Motor neuron (in vitro differentiated cells): ENCODE results near the gene ARHGEF4. TPM values are rescaled to one million over a fixed set of nuclear protein-coding genes. Genes with fewer than 3 reads are reported as not detected.
A peak's percentile ranks its signal among the peaks of the same experiment; 100 is the strongest.

ENCODE experiments used
- ATAC-seq, 8 experiments: fragments of 200-7000 bp; cut with Tn5 transposase; replicated peaks in 6 of 8; 2 replicates each; pipeline ENCODE4 v1.8.0; 2021; ENCODE audit warnings: mild to moderate bottlenecking in 8 of 8, moderate library complexity in 8 of 8
- H3K27ac ChIP-seq, 2 donors: fragments of 250-450 bp; sonication (Bioruptor Pico); 2 replicates each; pipeline ENCODE4 v1.9.0; 2021; ENCODE audit warnings: antibody characterized with exemption in 2 of 2, mild to moderate bottlenecking in 2 of 2, moderate library complexity in 1 of 2
- H3K4me1 ChIP-seq, 2 donors: fragments of 250-450 bp; sonication (Bioruptor Pico); replicated peaks in 1 of 2; 2 replicates each; pipeline ENCODE4 v1.6.1; 2021; ENCODE audit warnings: antibody characterized with exemption in 2 of 2, mild to moderate bottlenecking in 2 of 2, moderate library complexity in 1 of 2
- H3K4me3 ChIP-seq, 5 donors: fragments of 250-450 bp; sonication (Bioruptor Pico); 2 replicates each; pipeline ENCODE4 v1.9.0; 2021; ENCODE audit warnings: antibody characterized with exemption in 5 of 5, mild to moderate bottlenecking in 5 of 5, moderate library complexity in 4 of 5
- WGBS, 10 experiments: fragments of 450-650 bp; shearing (Covaris generic); methylation state at CpG; one replicate each; pipeline ENCODE4 v1.0.0; 2022; 5-methylcytosine and 5-hydroxymethylcytosine counted together
- in situ Hi-C, 9 experiments: fragments of 400-800 bp; cut with MboI; loops; one replicate each; pipeline ENCODE4 v1.15.0; 2021; ENCODE audit warnings: low sequenced_read_pairs in 9 of 9, low pct_unique_long_range_greater_than_20kb in 2 of 9; ENCODE audit not compliant: unreplicated experiment in 9 of 9
- total RNA-seq, 8 experiments: library from RNA; unstranded; fragments of 300-600 nt; gene quantifications; 2 replicates each; pipeline versions ENCODE4 v1.2.3 to v1.2.4, GENCODE V29; 2022

ARHGEF4 gene
- total RNA-seq, 8 experiments from 2014 or later, result 3.8 to 36.9 (median 15.2) TPM

DNA sequence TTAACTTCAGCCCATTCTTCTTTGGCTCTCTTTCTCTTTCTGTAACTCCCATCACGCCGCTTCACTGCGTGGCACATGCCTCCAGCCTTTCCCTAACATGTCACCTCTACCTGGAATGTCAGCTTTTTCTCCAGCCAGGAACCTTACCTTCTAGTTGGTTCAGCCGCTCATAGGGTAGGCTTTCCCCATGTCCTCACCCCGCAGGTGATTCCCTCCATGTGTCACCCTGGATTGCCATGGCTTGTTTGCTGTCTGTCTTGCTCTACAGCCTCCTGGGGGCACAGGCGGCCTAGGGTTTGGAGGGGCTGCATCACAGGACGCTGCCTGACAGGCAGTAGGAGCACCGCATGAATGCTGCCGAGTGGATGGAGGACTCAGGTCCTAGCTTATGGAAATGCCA is 39.2 kb downstream of the ARHGEF4 start:
- in situ Hi-C loops, result loop anchor here in 1 of 9 experiments (10.0 kb wide), 1 partner anchor 71 kb away; no protein-coding TSS in a partner anchor
- peaks cover 13 to 17% of the 10 kb centered on the region in 2 donors for H3K4me1 ChIP-seq
- WGBS, 10 experiments, result 0 to 98% (median 87%) methylated on average over 1 to 7 of the region's 9 CpGs; no CpG with 5 or more reads in 3 of the 10 experiments
- no peak for ATAC-seq
- no peak overlapping the region for H3K27ac ChIP-seq
- H3K4me3 ChIP-seq, result no peak overlapping the region

DNA sequence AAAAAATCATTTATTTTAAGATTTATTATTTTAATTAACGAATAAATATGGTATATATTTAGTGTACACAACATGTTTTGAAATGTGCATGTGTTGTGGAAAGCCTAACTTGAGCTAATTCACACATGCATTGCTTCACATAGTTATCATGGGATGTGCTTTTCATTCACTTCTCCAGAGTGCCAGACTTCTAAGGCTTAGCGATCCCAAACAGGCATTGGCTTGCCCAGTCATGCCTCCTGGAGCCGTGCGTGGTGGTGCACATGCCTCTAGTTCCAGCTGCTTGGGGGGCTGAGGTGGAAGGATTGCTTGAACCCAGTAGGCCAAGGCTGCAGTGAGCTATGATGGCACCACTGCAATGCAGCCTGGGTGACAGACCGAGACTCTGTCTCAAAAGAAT is 40.5 kb downstream of the ARHGEF4 start:
- no peak for ATAC-seq
- Histone ChIP-seq H3K27ac (no peak overlapping the region), H3K4me3 (no peak overlapping the region), H3K4me1 (peaks cover 5 to 10% of the 10 kb centered on the region in 2 donors)
- WGBS, 10 experiments, result 40 to 100% (median 74%) methylated on average over 1 to 4 of the region's 5 CpGs; no CpG with 5 or more reads in 2 of the 10 experiments
- in situ Hi-C loops, result loop anchor here in 1 of 9 experiments (10.0 kb wide), 1 partner anchor 72 kb away; no protein-coding TSS in a partner anchor

DNA sequence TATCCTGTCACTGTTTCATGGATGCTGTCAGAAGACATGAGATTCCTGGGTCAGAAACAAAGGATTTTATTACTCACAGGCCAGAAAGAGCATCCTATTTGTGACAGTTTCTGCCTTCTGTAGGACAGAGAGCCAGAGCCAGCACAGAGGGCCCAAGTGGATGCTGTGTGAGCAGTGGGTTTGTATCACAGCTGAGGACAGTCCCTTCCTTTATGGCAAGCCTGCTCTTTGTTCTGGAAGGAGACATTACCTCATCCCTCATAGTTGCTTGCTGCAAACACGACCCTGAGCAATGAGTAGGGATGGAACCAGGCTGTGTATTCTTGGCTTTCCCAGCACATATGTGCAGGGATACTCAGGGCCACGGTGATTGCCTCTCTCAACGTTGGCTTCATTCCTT is 41.6 kb downstream of the ARHGEF4 start:
- WGBS, 10 experiments, result 38 to 100% (median 58%) methylated on average over 1 to 3 of the region's 3 CpGs; no CpG with 5 or more reads in 5 of the 10 experiments
- peak in 5 of 8 experiments; percentile 65 to 94 (median 86) for ATAC-seq
- in situ Hi-C loops, result loop anchor here in 1 of 9 experiments (10.0 kb wide), 1 partner anchor 74 kb away; no protein-coding TSS in a partner anchor
- Histone ChIP-seq H3K27ac (no peak overlapping the region), H3K4me1 (no peaks in the 10 kb centered on the region), H3K4me3 (no peak overlapping the region)

DNA sequence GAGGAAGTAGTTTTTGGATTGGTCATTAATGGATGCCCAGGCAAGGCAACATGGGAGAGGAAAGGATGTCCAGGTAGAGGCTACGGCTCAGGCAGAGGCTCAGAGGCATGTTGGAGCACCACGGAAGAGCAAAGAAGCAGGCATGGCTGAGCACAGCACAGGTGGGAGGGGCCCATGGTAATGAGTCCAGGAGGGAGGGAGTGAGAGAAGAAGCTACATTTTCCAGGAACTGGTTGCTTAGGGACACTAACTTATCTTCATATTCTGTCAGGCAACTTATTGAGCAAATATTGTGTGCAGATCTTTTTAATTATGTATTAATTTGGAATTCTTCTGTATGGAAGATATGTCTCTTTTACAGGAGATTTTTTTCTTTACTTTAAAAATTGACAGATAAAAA is 42.2 kb downstream of the ARHGEF4 start:
- no peak overlapping the region for H3K4me3 ChIP-seq
- ATAC-seq, result peak in 4 of 8 experiments; percentile 20 to 72 (median 54)
- H3K4me1 ChIP-seq, result no peaks in the 10 kb centered on the region
- no peak overlapping the region for H3K27ac ChIP-seq
- 20 to 83% (median 70%) methylated on average over 1 to 2 of the region's 2 CpGs; no CpG with 5 or more reads in 5 of the 10 experiments for WGBS, 10 experiments
- in situ Hi-C loops, result loop anchor here in 1 of 9 experiments (10.0 kb wide), 1 partner anchor 74 kb away; no protein-coding TSS in a partner anchor

DNA sequence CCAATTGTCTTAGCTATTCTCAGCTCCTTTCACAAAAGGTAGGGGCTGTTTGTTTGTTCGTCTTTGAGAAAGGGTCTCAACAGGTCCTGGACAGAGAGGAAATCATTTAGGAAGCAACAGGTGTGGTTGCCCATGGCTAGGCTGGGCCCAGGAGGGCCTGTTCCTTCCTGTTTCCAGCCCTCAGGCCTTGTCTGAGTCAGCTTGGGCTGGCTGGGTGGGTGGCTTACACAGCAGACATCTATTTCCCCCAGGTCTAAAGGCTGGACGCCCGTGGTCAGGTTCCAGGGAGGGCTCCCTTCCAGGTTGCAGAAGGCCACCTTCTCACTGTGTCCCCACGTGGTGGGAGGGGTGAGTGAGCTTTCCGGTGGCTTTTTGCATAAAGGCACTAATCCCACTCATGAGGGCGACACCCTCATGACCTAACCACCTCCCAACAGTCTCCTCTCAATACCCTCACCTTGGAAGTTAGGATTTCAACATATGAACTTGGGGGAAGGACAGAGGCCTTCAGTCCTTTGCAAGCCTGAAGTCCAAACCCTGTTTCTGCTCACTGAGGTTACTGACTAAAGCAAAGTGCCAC is 45.5 kb downstream of the ARHGEF4 start:
- WGBS, 10 experiments, result 0 to 90% (median 50%) methylated on average over 1 to 5 of the region's 6 CpGs; no CpG with 5 or more reads in 5 of the 10 experiments
- Histone ChIP-seq H3K4me3 (no peak overlapping the region), H3K27ac (no peak overlapping the region), H3K4me1 (no peaks in the 10 kb centered on the region)
- ATAC-seq, result peak in 3 of 8 experiments; percentile 55 to 70 (median 62)
- in situ Hi-C loops, result no loop called here

DNA sequence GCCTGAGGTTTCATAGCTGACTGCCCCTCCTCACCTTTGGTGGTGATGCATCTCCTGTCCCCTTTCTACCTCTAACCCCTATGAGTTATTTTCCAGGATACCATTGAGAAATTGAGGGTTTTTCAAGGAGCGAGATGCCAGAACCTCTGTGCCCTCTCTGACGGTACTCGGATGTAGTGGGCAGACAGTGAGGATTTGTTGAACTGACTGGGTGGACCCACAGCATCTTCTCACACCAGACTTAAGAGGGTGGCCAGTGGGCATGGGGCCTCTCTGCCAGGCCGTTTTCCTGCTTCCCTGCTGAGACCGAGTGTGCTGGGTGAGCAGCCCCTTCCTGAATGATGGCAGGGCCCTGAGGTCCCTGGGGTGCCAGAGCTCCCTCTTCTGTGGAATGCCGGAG is 46.3 kb downstream of the ARHGEF4 start:
- Histone ChIP-seq H3K4me1 (no peaks in the 10 kb centered on the region), H3K27ac (no peak overlapping the region), H3K4me3 (no peak overlapping the region)
- peak in 1 of 8 experiments; percentile 39 for ATAC-seq
- in situ Hi-C loops, result no loop called here
- 60 to 100% (median 76%) methylated on average over 1 to 4 of the region's 6 CpGs; no CpG with 5 or more reads in 5 of the 10 experiments for WGBS, 10 experiments

DNA sequence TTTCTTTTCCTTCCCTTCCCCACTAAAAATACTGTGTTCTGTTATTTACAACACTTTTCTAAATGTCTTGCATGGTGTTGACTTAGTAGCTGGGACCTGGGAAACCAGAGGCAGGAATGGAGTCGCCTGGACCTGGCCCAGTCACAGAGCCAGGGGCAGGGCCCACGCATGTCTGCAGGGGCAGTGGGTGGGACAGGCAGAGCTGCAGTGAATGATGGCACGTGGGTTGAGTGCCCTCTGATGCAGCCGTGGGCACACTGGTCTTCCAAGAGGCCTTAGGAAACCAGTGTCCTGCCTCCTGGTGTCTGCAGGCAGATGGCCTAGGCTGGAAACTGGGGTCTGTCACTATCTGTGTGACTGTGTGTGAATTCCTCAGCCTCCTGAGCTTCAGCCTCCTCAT is 46.8 kb downstream of the ARHGEF4 start:
- Histone ChIP-seq H3K4me1 (no peaks in the 10 kb centered on the region), H3K27ac (no peak overlapping the region), H3K4me3 (no peak overlapping the region)
- in situ Hi-C loops, result no loop called here
- WGBS, 10 experiments, result 33 to 80% (median 50%) methylated on average over 1 of the region's 4 CpGs; no CpG with 5 or more reads in 6 of the 10 experiments
- ATAC-seq, result peak in 3 of 8 experiments; percentile 53 to 90 (median 57)

DNA sequence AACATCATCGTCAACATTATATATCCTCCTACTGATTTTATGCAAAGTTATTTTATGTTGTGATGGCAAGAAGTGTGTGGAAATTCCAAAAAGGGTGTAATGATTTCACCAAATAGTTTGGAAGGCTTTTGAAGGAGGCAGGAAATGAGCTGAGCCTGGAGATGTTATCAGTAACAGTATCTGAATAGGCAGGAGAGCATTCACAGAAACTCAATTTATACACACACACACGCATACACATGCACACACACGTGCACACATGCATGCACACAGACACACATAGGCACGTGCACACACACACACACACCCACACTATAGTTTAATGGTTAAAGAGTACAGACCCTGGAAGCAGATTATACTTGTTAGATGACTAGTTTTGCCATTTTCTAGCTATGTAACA is 47.3 kb downstream of the ARHGEF4 start:
- H3K4me1 ChIP-seq, result no peaks in the 10 kb centered on the region
- no peak overlapping the region for H3K4me3 ChIP-seq
- in situ Hi-C loops, result no loop called here
- no peak overlapping the region for H3K27ac ChIP-seq
- no peak for ATAC-seq
- WGBS, 10 experiments, result 20 to 88% (median 61%) methylated on average over 1 to 4 of the region's 4 CpGs; no CpG with 5 or more reads in 2 of the 10 experiments

DNA sequence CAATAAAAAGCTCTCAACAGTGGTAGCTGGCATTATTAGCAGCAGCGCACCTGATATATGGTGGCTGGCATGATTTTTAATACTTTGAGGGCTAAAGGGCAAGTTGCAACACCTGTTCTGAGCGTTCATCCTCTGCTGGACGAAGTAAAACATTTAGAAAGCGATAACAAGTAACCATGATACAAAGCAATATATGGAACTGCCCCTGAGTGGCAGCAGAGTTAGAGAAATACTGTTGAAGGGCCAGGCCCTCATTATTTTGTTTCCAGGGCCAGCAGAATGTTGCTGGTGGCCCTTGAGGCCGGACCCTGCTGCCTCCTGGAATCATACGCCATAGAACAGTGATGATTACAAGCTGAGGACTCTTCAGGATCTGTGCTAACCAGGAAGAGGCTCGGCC is 47.8 kb downstream of the ARHGEF4 start:
- ATAC-seq, result peak in 4 of 8 experiments; percentile 11 to 62 (median 37)
- Histone ChIP-seq H3K4me3 (no peak overlapping the region), H3K4me1 (no peaks in the 10 kb centered on the region), H3K27ac (no peak overlapping the region)
- in situ Hi-C loops, result no loop called here
- WGBS, 10 experiments, result 20 to 100% (median 75%) methylated on average over 1 to 6 of the region's 7 CpGs; no CpG with 5 or more reads in 1 of the 10 experiments

DNA sequence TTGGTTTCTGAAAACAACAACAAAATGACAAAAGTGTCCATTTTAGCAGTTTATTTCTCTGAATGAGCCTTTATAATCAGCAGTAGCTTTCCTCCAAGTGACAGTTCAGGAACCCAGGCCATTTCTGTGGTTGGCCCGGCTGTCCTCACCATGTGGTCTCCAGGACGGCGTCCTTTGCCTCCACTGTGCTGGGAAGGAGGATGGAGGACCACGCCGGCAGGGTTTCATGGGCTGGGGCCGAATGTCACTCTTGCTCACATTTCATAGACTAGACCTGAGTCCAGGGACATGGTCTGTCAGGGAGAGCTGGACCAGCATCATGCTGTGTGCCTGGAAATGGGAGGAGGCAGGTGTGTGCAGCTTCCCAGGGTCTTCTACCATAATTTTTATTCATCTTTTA is 50.9 kb downstream of the ARHGEF4 start:
- H3K4me1 ChIP-seq, result no peaks in the 10 kb centered on the region
- no peak overlapping the region for H3K27ac ChIP-seq
- ATAC-seq, result no peak
- WGBS, 10 experiments, result 31 to 88% (median 67%) methylated on average over 4 to 6 of the region's 6 CpGs; no CpG with 5 or more reads in 5 of the 10 experiments
- no peak overlapping the region for H3K4me3 ChIP-seq
- in situ Hi-C loops, result no loop called here

DNA sequence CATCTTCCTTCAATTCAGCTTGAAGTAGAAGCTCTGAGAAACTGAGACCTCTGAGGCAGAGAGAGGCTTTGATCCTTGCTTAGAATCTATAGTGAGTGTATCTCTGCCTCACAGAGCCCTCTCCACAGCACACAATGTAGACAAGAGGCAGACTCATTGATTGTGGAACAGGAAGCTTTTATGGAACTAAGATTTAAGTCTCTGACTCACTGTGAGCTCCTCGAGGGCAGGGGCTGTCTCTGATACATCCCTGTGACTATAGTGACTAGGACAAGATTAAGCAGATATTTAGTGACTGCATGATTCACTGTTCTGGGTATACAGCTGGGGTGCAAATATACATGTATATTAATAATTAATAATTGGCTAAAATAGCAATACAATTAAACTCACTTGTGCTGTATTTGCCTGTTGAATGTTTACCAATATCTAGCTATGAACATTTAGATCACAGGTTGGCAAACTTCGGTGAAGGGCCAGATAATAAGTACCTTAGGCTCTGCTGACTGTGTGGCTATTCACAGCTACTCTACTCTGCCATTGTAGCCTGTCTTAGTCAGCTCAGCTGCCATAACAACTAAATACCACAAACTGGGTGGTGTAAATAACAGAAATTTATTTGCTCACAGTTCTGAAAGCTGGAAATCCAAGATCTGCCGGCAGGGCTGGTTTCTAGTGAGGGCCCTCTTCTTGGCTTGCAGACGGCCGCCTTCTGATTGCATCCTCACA is 54.4 kb downstream of the ARHGEF4 start:
- Histone ChIP-seq H3K4me3 (no peak overlapping the region), H3K4me1 (no peaks in the 10 kb centered on the region), H3K27ac (no peak overlapping the region)
- in situ Hi-C loops, result no loop called here
- 30 to 100% (median 77%) methylated on average over 1 to 4 of the region's 5 CpGs; no CpG with 5 or more reads in 1 of the 10 experiments for WGBS, 10 experiments
- ATAC-seq, result peak in 2 of 8 experiments; percentile 7 to 28

DNA sequence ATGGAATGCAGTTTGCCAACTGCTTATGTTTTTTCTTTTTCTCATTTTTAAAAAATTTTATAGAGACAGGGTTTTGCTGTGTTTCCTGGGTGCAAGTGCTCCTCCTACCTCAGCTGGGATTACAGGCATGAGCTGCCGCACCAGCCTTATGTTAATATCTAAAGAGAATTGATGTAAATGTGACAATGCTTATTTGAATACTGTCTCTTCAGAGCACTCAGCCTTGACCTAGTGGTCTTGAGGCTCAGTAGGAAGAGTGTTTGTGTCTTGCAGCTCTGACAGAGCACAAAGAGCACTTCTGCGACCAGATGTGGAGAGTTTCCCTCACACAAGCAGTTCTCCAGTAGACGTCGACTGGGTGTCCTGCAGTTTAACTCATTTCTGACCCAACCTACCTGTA is 55.3 kb downstream of the ARHGEF4 start:
- in situ Hi-C loops, result no loop called here
- peak in 3 of 8 experiments; percentile 28 to 73 (median 42) for ATAC-seq

More for the DNA sequence above, 55.3 kb downstream of the ARHGEF4 start:
- WGBS, 10 experiments, result 18 to 83% (median 63%) methylated on average over 1 of the region's 4 CpGs; no CpG with 5 or more reads in 6 of the 10 experiments
- no peak overlapping the region for H3K4me3 ChIP-seq
- H3K4me1 ChIP-seq, result no peaks in the 10 kb centered on the region
- H3K27ac ChIP-seq, result no peak overlapping the region
